ENCODE measurements around the gene CARD9.

Gene CARD9

GRCh38 chr9:136381966-136382513 lies 8.6 kb upstream of the CARD9 start:
- no peak overlapping the region for H2AFZ ChIP-seq (ENCODE audit: low read depth)
- no peaks in the 10 kb centered on the region for H4K20me1 ChIP-seq (ENCODE audit: insufficient read depth)
- H3K79me2 ChIP-seq (ENCODE audit: insufficient read depth, low read depth) = no peaks in the 10 kb centered on the region
- TF ChIP-seq CTCF (conservative IDR thresholded peaks at IDR 0.05; ENCODE audit: low read depth, low read length) = no peak
- H3K4me1 ChIP-seq (ENCODE audit: low read depth, poor library complexity, severe bottlenecking) = no peaks in the 10 kb centered on the region
- no peak overlapping the region for H3K27ac ChIP-seq
- 0 out of 2 replicates have a peak, but pooled peaks cover 2% of the 10 kb centered on the region for H3K36me3 ChIP-seq (ENCODE audit: insufficient read depth)
- H3K9ac ChIP-seq = no peak overlapping the region
- H3K4me3 ChIP-seq (IDR thresholded peaks at IDR 0.05; ENCODE audit: insufficient read depth, low read depth, low read length) = no peak overlapping the region
- no peaks in the 10 kb centered on the region for H3K27me3 ChIP-seq (ENCODE audit: insufficient read depth, low read depth)
- H3K4me2 ChIP-seq = no peak overlapping the region

- no peak for TF ChIP-seq CTCF (conservative IDR thresholded peaks at IDR 0.05; ENCODE audit: low read depth, low read length)
- no peak overlapping the region for H3K27ac ChIP-seq
Measured at GRCh38 chr9:136381311-136381710, 7.8 kb upstream of the CARD9 start.

GRCh38 chr9:136380381-136380780 lies 6.9 kb upstream of the CARD9 start:
- no peak overlapping the region for H2AFZ ChIP-seq (ENCODE audit: low read depth)
- no peaks in the 10 kb centered on the region for H3K79me2 ChIP-seq (ENCODE audit: insufficient read depth, low read depth)
- H3K4me2 ChIP-seq = no peak overlapping the region
- no peaks in the 10 kb centered on the region for H3K4me1 ChIP-seq (ENCODE audit: low read depth, poor library complexity, severe bottlenecking)
- H3K4me3 ChIP-seq (IDR thresholded peaks at IDR 0.05; ENCODE audit: insufficient read depth, low read depth, low read length) = no peak overlapping the region
- TF ChIP-seq CTCF (conservative IDR thresholded peaks at IDR 0.05; ENCODE audit: low read depth, low read length) = no peak
- H4K20me1 ChIP-seq (ENCODE audit: insufficient read depth) = no peaks in the 10 kb centered on the region
- H3K36me3 ChIP-seq (ENCODE audit: insufficient read depth) = no peaks in the 10 kb centered on the region
- H3K27me3 ChIP-seq (ENCODE audit: insufficient read depth, low read depth) = no peaks in the 10 kb centered on the region
- no peak overlapping the region for H3K27ac ChIP-seq
- no peak overlapping the region for H3K9ac ChIP-seq

More at GRCh38 chr9:136381311-136381710, 7.8 kb upstream of the CARD9 start:
- no peak overlapping the region for H3K9ac ChIP-seq
- H3K4me2 ChIP-seq = no peak overlapping the region
- no peak overlapping the region for H3K4me3 ChIP-seq (IDR thresholded peaks at IDR 0.05; ENCODE audit: insufficient read depth, low read depth, low read length)
- no peaks in the 10 kb centered on the region for H3K4me1 ChIP-seq (ENCODE audit: low read depth, poor library complexity, severe bottlenecking)
- no peak overlapping the region for H2AFZ ChIP-seq (ENCODE audit: low read depth)
- no peaks in the 10 kb centered on the region for H3K79me2 ChIP-seq (ENCODE audit: insufficient read depth, low read depth)
- H3K36me3 ChIP-seq (ENCODE audit: insufficient read depth) = no peaks in the 10 kb centered on the region
- H4K20me1 ChIP-seq (ENCODE audit: insufficient read depth) = no peaks in the 10 kb centered on the region
- no peaks in the 10 kb centered on the region for H3K27me3 ChIP-seq (ENCODE audit: insufficient read depth, low read depth)

- TF ChIP-seq CTCF (conservative IDR thresholded peaks at IDR 0.05; ENCODE audit: low read depth, low read length) = no peak
- no peak overlapping the region for H2AFZ ChIP-seq (ENCODE audit: low read depth)
- H3K36me3 ChIP-seq (ENCODE audit: insufficient read depth) = no peaks in the 10 kb centered on the region
- H3K27ac ChIP-seq = no peak overlapping the region
- H3K4me1 ChIP-seq (ENCODE audit: low read depth, poor library complexity, severe bottlenecking) = no peaks in the 10 kb centered on the region
- no peaks in the 10 kb centered on the region for H4K20me1 ChIP-seq (ENCODE audit: insufficient read depth)
- no peak overlapping the region for H3K9ac ChIP-seq
- H3K4me2 ChIP-seq = no peak overlapping the region
- H3K4me3 ChIP-seq (IDR thresholded peaks at IDR 0.05; ENCODE audit: insufficient read depth, low read depth, low read length) = no peak overlapping the region
- H3K27me3 ChIP-seq (ENCODE audit: insufficient read depth, low read depth) = no peaks in the 10 kb centered on the region
- no peaks in the 10 kb centered on the region for H3K79me2 ChIP-seq (ENCODE audit: insufficient read depth, low read depth)
Measured at GRCh38 chr9:136379891-136380290, 6.4 kb upstream of the CARD9 start.

Measured in KMS-11 (cell line).